ENCODE measurements around the gene CABP4.
"Not testable (repeated sequence)": the region's sequence is repeated elsewhere in the genome, so short reads cannot be mapped to it uniquely, and the experiment has no call there.

CABP4 gene

DNA sequence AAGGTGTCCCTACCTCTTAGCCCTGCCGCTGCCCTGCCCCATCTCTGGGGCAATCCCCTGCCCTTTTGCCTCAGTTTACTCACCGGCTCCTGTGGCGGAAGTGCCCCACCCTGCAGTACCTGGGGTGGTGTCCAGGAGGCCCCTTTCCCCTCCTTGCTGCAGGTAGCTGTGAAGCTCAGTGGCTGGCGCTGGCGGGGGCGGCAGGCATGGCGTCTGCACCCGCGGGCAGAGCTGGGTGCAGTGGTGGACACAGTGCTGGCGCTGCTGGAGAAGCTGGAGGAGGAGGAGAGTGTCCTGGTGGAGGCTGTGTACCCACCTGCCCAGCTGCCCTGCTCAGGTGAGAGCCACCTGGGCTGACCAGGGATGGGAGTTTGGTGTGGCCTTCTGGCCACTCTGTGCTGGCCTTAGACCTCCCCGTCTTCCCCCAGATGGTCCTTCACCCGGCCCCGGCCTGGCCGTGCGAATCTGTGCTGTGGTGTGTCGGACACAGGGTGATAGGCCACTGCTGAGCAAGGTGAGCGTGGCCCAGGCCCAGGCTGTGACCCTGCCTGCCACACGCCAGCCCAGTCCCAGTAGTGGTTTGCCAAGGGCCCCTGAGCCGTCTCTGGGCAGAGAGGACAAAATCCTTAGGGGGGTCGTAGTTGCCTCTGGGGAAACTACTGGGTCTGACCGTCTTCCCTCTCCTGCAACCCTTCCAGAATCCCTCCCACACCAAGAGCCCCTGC lies 35.7 kb upstream of the CABP4 start:
- DNase-seq: no peak

DNA sequence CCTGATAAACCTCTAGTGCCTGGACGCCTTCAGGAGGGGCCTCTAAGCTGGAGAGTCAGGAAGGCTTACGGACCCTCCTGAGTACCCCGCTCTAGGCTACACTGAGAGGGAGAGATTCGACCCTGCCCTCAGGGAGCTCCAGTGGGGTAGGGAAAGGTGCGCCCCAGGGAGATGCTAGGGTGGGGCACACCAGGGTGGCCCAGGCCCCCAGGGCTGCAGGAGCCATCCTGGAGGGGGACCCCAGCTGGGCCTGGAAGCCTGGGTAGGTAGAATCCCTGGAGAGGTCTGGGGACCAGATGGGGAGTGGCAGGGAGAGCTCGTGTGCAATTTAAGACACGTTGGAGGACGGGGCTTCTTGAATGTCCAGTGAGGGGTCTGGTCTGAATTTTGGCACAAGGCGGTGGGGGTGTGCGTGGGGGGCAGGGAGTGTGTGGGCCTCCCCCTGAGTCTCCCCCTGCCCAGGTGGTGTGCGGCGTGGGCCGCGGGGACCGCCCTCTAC lies 35.0 kb upstream of the CABP4 start:
- DNase-seq: no peak

DNA sequence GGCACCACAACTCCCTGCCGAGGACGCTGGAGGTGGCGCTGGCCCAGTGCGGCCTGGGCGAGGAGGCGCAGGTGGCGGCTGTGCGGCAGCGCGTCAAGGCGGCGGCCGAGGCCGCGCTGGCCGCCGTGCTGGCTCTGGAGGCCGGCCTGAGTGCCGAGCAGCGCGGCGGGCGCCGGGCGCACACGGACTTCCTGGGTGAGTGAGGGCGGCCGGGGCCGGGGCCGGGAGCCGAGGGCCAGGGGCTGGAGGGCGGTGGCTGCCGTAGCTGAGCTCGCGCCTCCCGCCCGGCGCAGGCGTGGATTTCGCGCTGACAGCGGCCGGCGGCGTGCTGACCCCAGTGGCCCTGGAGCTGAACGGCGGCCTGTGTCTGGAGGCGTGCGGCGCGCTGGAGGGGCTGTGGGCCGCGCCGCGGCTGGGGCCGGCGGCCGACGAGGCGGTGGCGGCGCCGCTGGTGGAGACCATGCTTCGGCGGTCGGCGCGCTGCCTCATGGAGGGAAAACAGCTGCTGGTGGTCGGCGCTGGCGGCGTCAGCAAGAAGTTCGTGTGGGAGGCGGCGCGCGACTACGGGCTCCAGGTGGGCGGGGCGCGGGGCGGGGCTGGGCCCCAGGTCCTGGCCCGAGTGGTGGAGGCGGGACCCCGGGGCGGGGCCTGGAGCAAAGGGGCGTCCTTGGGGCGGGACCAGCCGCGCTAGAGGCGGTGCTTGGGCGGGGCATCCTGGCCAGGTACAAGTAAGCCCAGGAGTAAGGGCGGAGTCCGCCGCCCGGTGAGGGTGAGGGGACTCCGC lies 34.3 kb upstream of the CABP4 start:
- DNase-seq: peak; percentile 84

DNA sequence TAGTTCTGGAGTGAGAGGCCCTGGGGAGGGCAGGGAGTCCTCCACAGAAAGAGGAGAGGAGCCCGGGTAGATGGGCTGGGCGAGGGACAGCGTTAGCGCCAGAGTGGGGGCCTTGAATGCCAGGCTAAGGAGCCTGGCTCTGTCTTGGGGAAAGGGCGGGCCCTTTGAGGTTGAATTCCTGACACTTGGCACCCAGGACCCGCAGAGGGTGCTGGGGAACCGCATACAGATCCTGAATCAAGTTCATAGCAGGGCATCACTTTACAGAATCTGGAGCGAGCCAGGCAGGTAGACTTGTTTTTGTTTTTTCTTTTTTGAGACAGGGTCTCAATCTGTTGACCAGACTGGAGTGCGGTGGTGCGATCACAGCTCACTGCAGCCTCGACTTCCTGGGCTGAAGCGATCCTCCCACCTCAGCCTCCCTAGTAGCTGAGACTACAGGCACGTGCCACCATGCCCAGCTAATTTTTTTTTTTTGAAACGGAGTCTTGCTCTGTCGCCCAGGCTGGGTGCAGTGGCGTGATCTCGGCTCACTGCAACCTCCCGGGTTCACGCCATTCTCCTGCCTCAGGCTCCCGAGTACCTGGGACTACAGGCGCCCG lies 33.6 kb upstream of the CABP4 start:
- DNase-seq: no peak

DNA sequence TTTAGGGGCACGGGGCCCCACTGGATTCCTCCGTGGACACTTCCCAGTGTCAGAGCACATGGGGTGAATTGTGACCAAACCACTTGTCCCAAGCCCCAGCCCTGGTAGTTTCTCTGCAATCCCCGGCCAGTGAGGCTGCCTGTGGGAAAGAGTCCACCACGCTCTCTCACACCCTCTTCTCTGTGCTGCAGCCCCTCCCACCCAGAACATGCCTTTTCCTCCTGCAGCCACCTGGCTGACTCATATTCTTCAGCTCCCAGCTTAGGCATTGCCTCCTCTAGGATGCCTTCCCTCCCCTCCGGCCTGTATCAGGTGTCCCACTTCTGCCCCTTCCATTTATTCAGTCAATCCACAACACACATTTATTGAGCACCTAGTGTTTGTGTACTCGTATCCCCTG lies 32.3 kb upstream of the CABP4 start:
- no peak for DNase-seq

DNA sequence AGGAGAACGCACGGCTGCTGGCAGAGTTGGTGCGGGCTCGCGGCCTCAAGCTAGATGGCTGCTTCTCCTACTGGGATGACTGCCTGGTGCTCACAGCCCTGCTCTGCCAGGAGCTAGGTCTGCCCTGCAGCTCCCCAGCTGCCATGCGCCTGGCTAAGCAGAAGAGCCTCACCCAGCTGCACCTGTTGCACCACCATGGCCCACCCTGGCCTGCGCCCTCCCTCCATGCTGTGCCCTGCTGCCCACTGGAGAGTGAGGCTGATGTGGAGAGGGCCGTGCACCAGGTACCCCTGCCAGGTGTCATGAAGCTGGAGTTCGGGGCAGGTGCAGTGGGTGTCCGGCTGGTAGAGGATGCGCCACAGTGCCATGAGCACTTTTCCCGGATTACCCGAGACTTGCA lies 31.7 kb upstream of the CABP4 start:
- no peak for DNase-seq

DNA sequence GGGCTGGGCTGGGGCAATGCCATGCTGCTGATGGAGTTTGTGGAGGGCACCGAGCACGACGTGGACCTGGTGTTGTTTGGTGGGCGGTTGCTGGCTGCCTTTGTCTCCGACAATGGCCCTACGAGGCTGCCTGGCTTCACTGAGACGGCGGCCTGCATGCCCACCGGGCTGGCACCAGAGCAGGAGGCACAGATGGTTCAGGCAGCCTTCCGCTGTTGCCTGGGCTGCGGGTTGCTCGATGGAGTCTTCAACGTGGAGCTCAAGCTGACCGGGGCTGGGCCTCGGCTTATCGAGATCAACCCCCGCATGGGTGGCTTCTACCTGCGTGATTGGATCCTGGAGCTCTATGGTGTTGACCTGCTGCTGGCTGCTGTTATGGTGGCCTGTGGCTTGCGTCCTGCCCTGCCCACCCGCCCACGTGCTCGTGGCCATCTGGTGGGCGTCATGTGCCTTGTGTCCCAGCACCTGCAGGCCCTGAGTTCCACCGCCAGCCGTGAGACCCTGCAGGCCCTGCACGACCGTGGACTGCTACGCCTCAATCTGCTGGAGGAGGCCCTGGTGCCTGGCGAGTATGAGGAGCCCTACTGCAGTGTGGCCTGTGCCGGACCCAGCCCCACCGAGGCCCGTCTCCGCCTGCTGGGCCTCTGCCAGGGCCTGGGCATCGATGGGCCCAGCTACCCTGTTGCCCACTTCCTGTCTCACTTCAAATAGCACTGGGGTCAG lies 31.1 kb upstream of the CABP4 start:
- DNase-seq: no peak

DNA sequence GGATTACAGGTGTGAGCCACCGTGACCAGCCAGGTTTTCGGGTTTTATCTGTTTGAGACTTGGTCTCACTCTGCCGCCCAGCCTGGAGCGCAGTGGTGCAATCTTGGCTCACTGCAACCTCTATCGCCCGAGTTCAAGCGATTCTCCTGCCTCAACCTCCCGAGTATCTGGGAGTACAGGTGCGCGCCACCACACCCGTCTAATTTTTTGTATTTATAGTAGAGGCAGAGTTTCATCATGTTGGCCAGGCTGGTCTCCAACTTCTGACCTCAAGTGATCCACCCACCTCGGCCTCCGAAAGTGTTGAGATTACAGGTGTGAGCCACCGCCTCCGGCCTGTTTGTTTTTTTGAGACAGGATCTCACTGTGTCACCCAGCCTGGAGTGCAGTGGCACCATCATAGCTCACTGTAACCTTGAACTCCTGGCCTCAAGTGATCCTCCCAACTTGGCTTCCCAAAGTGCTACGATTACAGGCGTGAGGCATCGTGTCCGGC lies 27.7 kb upstream of the CABP4 start:
- not testable (repeated sequence) for DNase-seq

DNA sequence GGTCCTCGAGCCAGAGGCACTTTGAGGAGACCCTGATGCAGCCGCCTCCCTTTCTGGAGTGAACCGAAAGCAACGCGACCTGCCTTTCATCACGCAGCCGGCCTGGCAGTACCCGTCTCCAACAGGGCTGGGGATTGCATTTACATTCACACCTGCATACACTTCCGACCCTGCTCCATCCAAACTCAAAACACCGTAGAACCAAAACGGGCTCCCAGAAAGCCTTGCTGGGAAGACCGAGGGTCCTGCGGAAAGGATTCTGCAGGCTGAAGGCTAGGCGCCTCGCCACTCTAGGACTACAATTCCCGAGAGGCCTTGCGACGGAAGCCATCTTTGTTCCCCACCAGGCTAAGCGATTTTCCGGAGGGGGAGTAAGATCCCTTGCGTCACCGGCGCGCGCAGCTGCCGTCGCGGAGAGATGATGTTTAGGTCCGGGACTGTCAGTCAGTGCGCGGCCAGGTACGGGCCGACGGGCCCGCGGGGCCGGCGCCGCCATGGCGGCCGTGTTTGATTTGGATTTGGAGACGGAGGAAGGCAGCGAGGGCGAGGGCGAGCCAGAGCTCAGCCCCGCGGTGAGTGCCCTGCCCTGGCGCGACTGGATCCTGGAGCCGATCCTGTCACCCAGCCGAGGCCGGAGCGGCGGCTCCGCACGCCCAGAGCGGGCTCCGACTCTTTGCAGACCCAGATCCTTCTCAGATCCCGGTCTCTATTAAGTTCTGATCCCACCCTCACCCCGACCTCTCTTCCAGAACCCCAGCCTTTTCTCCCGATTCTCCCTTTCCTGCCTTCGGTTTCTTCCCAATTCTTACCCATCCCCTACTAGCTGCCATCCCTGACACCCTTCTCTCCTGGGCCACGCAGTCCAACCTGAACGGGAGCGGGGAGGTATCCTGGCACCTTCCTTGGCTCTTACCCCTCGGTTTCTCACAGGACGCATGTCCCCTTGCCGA lies 26.8 kb upstream of the CABP4 start, which contains the start of gene RPS6KB2:
TSS of gene RPS6KB2 (plus strand) at position 443 of the 950 bp plus-strand sequence. CDS start at position 495, 52 bp downstream.
- DNase-seq: peak; percentile 94

DNA sequence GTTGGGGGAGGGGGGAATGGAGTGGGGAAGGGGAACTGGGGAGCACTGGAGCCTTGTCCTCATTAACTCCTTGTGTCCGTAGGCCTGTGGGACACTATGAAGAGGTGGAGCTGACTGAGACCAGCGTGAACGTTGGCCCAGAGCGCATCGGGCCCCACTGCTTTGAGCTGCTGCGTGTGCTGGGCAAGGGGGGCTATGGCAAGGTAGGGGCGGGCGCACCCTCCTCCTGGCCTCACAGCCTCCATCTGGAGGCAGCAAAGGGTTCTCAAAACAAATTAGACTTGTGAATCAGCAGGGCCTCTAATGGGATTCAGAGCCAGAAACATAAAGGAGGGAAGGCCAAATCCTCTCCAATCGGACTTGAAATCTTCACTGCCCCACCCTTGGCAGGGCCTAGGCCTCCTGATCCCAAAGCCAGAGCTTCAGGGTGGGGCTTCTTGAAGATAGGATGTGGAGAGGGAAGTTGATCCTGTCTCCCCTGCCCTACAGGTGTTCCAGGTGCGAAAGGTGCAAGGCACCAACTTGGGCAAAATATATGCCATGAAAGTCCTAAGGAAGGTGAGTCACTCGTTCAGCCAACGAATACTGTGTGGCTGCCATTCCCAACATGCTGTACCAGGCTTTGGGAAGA lies 26.0 kb upstream of the CABP4 start:
- DNase-seq: no peak

DNA sequence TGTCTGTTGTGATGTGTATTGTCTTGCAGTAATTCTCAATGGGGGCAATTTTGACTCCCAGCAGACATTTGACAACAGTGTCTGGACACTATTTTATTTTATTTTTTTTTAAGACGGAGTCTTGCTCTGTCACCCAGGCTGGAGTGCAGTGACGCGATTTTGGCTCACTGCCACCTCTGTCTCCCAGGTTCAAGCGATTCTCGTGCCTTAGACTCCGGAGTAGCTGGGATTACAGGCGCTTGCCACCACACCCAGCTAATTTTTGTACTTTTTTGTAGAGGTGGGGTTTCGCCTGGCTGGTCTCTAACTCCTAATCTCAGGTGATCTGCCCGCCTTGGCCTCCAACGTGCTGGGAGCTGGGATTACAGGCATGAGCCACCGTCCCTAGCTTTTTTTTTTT lies 25.4 kb upstream of the CABP4 start:
- no peak for DNase-seq

DNA sequence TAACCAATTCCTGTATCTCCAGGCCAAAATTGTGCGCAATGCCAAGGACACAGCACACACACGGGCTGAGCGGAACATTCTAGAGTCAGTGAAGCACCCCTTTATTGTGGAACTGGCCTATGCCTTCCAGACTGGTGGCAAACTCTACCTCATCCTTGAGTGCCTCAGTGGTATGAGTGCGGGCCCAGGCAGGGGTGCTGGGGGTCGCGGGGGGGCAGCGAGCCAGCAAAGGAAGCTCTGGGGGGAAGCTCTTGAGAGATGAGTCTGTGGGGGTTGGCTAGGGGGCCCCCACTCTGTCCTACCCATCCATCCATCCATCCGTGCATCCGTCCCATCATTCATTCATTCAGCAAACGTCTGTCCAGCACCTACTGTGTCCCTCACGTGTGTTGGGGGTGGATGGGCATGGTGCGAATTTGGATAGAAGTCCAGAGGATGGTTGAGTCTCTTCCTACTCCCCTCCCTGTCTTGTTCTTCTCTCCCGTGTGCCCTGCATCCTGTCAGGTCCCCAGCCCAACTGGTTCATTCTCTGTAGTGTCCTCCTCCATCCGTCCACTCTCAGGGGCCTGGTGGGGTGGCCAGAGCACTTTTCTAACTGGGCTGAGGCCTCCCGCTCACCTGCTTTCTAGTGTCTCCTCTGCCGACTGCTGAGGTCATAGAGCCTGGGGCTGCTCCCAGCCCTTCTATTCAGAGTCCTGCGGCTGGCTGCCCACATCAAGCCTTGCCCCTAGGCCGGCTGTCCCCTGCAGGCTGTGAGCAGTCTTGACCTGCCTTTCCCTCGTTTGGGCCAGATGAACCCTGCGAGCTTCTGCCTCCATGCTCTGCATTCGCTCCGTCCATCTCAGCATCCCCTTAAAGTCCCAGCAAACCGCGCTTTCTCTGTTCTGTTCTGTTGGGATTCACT lies 23.6 kb upstream of the CABP4 start:
- DNase-seq: no peak

DNA sequence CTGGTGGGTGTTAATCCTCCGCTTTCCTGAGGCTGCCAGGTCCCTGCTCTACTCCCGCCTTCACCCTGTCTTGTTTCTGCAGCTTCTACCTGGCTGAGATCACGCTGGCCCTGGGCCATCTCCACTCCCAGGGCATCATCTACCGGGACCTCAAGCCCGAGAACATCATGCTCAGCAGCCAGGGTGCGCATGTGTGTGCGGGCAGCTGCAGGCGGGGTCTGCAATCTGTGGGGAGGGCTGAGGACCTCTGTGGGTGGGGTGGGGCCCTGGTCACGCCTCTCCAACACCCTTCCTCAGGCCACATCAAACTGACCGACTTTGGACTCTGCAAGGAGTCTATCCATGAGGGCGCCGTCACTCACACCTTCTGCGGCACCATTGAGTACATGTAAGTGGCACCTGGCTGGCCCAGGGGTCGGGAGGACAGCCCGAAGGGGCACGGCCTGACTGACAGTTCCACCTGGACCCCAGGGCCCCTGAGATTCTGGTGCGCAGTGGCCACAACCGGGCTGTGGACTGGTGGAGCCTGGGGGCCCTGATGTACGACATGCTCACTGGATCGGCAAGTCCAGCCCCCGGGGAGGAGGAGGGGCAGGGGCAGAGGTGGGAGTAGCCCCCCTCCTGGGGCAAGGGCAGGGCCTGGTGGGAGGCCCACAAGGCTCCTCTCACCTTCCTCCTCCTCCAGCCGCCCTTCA lies 22.4 kb upstream of the CABP4 start:
- no peak for DNase-seq

DNA sequence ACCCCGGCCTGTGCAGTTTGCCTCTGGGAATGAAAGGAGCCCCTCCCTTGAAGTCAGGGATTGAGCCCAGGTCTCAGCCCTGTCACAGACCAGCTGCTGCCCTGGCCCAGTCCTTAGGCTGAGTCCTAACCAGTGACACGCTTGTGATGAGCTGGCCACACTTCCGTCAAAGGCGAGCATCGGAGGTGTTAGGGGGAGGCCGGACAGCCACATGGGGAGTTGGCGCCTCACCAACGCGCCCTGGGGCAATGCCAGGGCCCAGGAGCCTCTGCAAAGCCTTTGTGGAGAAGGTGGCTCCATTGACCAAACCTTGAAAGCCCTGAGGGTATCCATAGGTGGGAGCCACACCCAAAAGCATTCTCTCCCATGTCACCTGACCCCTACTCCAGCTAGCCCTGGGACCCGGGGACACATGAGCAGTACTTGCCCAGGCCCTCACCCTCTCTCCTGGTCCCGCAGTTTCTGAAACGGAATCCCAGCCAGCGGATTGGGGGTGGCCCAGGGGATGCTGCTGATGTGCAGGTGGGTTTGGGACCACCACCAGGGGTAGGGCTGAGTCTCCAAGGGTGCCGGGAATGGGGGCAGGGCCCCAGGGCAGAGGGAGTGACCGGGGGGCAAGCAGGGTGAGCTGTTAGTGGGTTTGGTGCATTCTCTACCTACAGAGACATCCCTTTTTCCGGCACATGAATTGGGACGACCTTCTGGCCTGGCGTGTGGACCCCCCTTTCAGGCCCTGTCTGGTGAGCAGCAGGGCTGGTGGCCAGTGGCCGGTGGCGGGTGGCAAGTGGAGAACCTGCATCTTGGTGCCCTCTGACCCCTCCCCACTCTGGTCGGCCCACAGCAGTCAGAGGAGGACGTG lies 21.4 kb upstream of the CABP4 start:
- DNase-seq: no peak

DNA sequence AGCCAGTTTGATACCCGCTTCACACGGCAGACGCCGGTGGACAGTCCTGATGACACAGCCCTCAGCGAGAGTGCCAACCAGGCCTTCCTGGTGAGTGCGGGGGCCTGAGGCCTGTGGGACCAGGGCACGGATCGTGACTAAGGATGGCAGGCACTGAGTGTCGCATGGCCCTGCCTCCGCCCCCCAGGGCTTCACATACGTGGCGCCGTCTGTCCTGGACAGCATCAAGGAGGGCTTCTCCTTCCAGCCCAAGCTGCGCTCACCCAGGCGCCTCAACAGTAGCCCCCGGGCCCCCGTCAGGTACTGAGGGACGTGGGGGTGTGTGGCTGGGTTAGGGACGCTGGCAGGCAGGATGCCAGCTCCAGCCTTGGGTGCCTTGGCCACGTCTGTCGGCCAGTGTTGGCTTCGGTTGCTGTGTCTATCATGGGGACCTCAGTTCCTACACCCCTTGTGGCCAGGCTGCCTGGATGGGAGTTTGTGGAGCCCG lies 20.7 kb upstream of the CABP4 start:
- DNase-seq: no peak

DNA sequence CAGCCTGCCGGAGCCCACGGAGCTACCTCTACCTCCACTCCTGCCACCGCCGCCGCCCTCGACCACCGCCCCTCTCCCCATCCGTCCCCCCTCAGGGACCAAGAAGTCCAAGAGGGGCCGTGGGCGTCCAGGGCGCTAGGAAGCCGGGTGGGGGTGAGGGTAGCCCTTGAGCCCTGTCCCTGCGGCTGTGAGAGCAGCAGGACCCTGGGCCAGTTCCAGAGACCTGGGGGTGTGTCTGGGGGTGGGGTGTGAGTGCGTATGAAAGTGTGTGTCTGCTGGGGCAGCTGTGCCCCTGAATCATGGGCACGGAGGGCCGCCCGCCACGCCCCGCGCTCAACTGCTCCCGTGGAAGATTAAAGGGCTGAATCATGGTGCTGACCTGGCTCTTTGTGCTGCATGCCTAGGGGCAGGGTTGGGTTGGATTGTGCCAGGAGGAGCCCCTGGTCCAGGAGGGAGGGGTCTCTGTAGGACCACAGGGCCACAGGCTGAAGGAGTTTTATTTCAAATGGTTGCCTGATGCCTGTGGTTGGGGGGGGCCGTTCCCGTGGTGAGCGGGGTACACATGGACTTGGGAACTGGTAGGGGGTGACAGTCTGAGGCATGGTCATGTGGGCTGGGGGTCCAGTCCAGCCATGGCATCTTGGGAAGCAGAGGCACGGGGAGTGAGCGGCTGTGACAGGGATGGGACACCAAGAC lies 20.0 kb upstream of the CABP4 start:
- no peak for DNase-seq

DNA sequence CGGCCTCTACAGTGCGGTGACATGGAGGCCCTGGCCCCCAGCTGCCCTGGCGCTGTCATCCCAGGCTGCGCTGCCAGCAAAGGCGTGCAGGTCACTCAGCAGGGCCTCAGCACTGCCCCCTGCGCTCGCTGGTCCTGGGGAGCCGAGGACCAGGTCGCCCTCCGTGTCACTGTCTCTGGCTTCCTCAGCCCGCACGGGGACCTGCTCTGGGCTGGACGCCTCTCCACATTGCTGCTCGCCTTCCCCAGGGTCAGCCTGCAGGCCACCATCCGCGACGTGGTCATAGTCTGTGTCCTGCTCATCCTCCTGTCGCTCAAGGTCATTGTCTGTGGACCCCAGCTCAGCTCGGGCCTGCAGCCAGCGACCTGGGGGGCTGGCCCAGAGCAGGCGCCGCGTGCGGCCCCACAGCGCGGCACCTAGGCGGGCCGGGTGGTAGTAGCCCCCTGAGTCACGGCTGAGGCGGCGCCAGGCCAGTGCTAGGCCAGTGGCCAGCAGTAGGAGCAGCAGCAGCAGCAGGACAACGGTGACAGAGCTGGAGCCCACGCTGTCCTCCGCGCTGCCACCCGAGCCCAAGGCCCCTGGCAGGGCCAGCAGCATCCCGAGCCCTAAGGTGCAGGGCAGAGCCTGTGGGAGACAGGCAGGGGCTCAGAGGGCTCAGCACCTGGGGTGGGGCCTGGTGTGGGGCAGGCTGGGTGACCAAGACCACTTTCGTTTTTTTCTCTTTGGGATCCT lies 19.3 kb upstream of the CABP4 start:
- no peak for DNase-seq
